Gastroesophageal sphincter (tissue), 3 donors: ENCODE data around the gene SNAPC1.

Experiments
- CTCF ChIP-seq, 4 experiments: fragments of 200-600 bp in 2 of 4; fragments of 450-650 bp in 2 of 4; sonication (generic) in 1 of 4; IDR thresholded peaks; one replicate each; pipeline ENCODE4 v1.5.1; 2017 to 2019; ENCODE audit warnings: antibody characterized with exemption in 4 of 4, mild to moderate bottlenecking in 2 of 4, moderate library complexity in 2 of 4
- POLR2A ChIP-seq, 2 donors: fragments of 450-650 bp; IDR thresholded peaks; one replicate each; pipeline ENCODE4 v1.6.1; 2017; ENCODE audit warnings: antibody characterized with exemption in 2 of 2, mild to moderate bottlenecking in 2 of 2, moderate library complexity in 1 of 2

GRCh38 chr14:61754627-61755381 lies 7.4 kb upstream of the SNAPC1 start:
- no peak for TF ChIP-seq CTCF (IDR thresholded peaks at IDR 0.05)
- TF ChIP-seq POLR2A (IDR thresholded peaks at IDR 0.05): no peak
